ENCODE results near the gene ABHD14A. TPM values are rescaled to one million over a fixed set of nuclear protein-coding genes. Genes with fewer than 3 reads are reported as not detected.

Gene ABHD14A
- total RNA-seq = 4.3 and 5.1 TPM in 2 replicates

GRCh38 chr3:51974963-51975851 lies at the start of gene ABHD14A:
Gene ABHD14A, plus strand, starts transcription at chr3:51975064. Its CDS starts 72 bp downstream, at chr3:51975136.

DNA sequence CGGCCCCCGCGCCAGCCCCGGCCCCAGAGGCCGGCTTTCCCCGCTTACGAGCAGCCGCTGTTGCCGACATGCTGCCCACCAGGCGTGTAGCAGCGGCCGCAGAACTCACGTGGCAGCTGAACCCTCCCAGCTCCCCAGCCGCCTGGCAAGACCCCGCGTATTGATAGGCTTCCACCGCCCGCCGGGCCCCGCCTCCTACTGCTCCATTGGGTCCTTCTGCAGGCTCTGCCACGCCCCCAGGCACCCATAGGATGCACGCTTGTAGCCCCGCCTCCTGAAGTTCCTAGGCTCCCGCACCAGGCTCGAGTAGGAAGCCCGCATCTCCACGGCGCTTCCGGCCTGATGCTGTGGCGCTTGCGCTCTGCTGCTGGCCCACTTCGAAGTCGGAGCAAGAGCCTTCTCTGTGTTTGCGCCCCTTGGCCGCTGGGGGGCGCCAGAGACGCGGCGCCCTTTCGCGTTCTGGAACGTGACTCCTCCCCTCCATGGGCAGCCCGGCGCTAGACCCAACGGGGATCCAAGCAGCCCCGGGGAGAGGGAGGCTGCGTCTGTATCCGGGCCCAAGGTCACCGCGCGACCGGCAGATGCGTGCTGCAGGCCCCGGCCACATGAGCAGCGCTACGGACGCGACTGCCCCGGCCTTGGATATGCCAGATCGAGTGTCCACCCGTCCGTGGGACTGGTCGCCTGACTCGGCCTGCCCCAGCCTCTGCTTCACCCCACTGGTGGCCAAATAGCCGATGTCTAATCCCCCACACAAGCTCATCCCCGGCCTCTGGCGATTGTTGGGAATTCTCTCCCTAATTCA lies 32.9 kb upstream of the ABHD14A start, which contains the start of the genes PARP3 and RRP9:
Gene PARP3, plus strand, starts transcription at position 566 of the 805 bp plus-strand sequence. CDS start 993 bp downstream, outside the sequence.
Gene RRP9, minus strand, starts transcription at position 107 of the 805 bp plus-strand sequence. Its CDS starts 37 bp downstream, at position 70.

DNA sequence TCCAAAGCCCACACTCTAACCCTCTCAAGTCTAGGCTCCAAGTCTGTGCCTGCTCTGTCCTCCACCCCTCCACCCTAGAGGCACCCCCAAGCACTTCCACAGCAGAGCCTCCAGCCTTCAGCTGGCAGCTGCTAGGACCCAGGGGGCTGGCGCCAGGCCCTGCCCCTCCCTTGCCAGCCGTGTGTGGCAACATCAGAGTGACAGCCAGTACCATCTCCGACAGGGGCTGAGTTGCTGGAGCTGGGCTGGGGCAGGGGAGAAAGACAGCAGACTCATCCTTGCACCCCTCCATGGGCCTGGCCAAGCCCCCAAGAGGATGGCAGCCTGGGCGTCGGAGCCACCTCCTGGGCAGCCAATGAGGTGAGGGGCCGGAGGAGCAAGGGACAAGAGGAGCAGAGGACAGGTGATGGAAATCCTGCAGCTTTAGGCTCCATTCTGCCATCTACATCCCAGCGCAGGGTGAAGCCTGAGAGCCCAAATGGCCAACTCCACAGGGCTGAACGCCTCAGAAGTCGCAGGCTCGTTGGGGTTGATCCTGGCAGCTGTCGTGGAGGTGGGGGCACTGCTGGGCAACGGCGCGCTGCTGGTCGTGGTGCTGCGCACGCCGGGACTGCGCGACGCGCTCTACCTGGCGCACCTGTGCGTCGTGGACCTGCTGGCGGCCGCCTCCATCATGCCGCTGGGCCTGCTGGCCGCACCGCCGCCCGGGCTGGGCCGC lies 19.5 kb upstream of the ABHD14A start, which contains the start of gene GPR62:
Gene GPR62, plus strand, starts transcription at position 207 of the 718 bp plus-strand sequence. Its CDS starts 272 bp downstream, at position 479.

DNA sequence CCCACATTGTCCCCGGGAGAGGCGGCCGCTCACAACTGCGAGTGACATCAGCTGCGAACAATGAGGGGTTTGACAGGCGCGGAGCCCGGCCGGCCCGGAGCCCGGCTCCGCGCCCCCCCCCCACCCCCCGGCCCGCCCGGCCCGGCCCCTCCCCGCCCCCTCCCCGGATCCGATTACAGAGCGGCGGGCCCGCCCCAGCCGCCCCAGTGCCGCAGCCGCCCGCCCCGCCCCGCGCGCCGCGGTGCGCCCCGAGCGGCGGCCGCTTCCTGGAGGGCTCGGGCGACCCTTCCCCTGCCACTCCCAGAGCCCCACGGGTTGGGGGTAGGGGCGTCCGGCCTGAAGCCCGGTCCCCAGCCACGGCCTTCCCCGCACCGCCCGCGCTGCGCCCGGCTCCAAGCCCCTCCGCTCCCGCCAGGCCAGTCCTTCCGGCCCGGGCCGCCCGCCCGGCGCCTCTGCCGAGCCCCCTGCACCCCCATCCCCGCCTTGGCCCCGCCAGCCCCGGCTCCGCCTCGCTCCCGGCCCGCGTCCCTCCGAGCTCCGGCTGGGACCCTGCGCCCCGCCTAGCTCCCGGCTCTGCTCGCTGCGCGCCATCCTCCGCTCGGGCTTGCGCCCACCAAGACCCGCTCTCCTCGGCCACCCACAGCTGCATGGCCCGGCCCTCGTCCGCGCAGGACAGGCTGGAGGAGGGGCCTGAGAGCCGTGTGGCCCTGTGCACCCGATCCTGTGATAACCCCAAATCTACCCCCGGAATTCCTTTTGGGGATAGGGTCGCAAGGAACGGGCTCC lies 7.3 kb upstream of the ABHD14A start, which contains the start of gene PCBP4:
Gene PCBP4, minus strand, starts transcription at position 71 of the 786 bp plus-strand sequence. CDS start 6,214 bp downstream, outside the sequence.

GRCh38 chr3:51982838-51983577 lies 8.1 kb downstream of the ABHD14A start, which contains the start of gene ACY1:
Gene ACY1, plus strand, starts transcription at chr3:51983535. Its CDS starts 530 bp downstream, at chr3:51984065.

DNA sequence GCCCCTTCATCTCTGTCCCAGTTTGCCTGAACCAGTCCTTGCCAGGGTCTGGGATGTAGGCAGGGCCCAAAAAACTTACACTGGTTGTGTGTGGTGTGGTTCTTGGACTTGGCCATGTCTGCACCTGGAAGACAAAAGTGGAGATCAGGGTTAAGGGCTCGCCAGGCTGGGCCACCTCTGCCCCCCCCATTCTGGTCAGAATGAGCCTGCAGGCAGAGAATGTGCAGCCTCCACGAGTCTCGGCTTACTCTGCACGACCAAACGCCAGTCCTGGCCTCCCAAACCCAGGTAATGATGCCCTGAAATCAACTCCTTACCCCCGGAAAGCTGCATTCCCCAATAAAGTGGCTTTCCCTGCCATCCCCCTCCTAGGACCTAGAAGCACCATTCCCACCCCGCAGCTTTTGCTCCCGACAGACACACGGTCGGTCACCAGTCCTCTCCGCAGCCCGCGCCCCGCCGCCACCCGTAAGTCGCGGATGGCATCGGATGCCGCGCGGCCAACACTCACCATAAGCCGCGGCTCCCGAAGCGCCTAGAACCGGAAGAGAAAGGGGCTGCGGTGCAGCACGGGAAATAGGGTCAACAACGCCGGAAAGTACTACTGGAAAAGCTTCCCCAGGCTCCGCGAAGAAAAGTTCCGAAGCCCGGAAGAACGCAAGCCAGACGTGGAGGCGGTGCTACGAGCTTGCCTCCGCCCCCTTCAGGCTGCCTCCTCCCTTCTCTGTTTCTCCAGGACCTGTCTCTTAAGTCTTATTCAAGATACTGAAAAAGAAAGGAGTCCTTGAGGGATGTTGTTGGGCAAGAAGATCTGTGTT lies 20.7 kb downstream of the ABHD14A start, which contains the start of gene RPL29:
Gene RPL29, minus strand, starts transcription at position 550 of the 818 bp plus-strand sequence. Its CDS starts 434 bp downstream, at position 116.

Other genes starting within 250 kb of the ABHD14A start
- gene IQCF6, start 195.8 kb upstream of the ABHD14A start, total RNA-seq = not detected in 2 replicates
- gene IQCF2, start 113.4 kb upstream of the ABHD14A start, total RNA-seq = not detected in 2 replicates
- gene IQCF5, start 99.5 kb upstream of the ABHD14A start, total RNA-seq = not detected in 2 replicates
- gene IQCF1, start 71.7 kb upstream of the ABHD14A start, total RNA-seq = not detected in 2 replicates
- gene RRP9, start 33.2 kb upstream of the ABHD14A start, total RNA-seq = 28.9 and 34.4 TPM in 2 replicates
- 7.8 and 12.4 TPM in 2 replicates for gene PARP3, start 32.7 kb upstream of the ABHD14A start, total RNA-seq
- gene GPR62, start 19.7 kb upstream of the ABHD14A start, total RNA-seq = under 0.01 and 0.09 TPM in 2 replicates
- gene PCBP4, start 7.6 kb upstream of the ABHD14A start, total RNA-seq = 18.9 and 22.4 TPM in 2 replicates
- 7.9 and 10.3 TPM in 2 replicates for gene ABHD14B, start 1.0 kb upstream of the ABHD14A start, total RNA-seq
- gene ACY1, start 8.5 kb downstream of the ABHD14A start, total RNA-seq = 18.0 and 18.8 TPM in 2 replicates
- 1,227 and 1,287 TPM in 2 replicates for gene RPL29, start 20.8 kb downstream of the ABHD14A start, total RNA-seq
- gene DUSP7, start 81.5 kb downstream of the ABHD14A start, total RNA-seq = 8.4 and 10.1 TPM in 2 replicates
- 6.8 and 13.2 TPM in 2 replicates for gene POC1A, start 179.4 kb downstream of the ABHD14A start, total RNA-seq
- gene ALAS1, start 223.1 kb downstream of the ABHD14A start, total RNA-seq = 33.1 and 46.7 TPM in 2 replicates